Gastroesophageal sphincter (tissue), 3 donors: ENCODE data around the gene SUPT3H.

Source experiments
- EP300 ChIP-seq: sonication (generic); formaldehyde crosslinking; IDR thresholded peaks from one replicate; pipeline ENCODE4 v1.6.1; 2017; ENCODE audit warnings: antibody characterized with exemption, mild to moderate bottlenecking
- POLR2A ChIP-seq, 2 donors: fragments of 450-650 bp; IDR thresholded peaks; one replicate each; pipeline ENCODE4 v1.6.1; 2017; ENCODE audit warnings: antibody characterized with exemption in 2 of 2, mild to moderate bottlenecking in 2 of 2, moderate library complexity in 1 of 2
- TF ChIP-seq, protein P1 (sequence below), 4 experiments: fragments of 200-600 bp in 2 of 4; fragments of 450-650 bp in 2 of 4; sonication (generic) in 1 of 4; IDR thresholded peaks; one replicate each; pipeline ENCODE4 v1.5.1; 2017 to 2019; ENCODE audit warnings: antibody characterized with exemption in 4 of 4, mild to moderate bottlenecking in 2 of 4, moderate library complexity in 2 of 4

DNA sequence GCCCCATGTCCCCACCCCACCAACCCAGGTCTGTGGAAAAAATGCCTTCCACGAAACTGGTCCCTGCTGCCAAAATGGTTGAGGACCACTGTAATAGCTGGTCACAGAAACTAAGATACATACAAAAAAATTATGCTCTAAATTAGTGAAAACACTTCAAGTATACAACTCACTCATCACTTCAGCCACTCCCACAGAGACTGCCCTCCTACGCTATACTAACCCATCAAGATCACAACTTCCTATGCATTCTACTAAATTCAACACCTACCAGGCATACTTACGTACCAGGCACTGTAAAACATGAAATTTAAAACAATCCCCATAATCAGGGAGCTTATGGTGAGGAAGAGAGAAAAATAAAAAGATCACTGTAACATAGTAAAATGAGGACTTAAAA, 26.7 kb downstream of the SUPT3H start:
- TF ChIP-seq EP300 (no peak), POLR2A (IDR thresholded peaks at IDR 0.05) (no peak)
- TF ChIP-seq, protein P1, sequence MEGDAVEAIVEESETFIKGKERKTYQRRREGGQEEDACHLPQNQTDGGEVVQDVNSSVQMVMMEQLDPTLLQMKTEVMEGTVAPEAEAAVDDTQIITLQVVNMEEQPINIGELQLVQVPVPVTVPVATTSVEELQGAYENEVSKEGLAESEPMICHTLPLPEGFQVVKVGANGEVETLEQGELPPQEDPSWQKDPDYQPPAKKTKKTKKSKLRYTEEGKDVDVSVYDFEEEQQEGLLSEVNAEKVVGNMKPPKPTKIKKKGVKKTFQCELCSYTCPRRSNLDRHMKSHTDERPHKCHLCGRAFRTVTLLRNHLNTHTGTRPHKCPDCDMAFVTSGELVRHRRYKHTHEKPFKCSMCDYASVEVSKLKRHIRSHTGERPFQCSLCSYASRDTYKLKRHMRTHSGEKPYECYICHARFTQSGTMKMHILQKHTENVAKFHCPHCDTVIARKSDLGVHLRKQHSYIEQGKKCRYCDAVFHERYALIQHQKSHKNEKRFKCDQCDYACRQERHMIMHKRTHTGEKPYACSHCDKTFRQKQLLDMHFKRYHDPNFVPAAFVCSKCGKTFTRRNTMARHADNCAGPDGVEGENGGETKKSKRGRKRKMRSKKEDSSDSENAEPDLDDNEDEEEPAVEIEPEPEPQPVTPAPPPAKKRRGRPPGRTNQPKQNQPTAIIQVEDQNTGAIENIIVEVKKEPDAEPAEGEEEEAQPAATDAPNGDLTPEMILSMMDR (IDR thresholded peaks at IDR 0.05) = no peak
